Measurements from ENCODE around the gene PNRC2. TPM values are rescaled to one million over a fixed set of nuclear protein-coding genes. Genes with fewer than 3 reads are reported as not detected.

Gene PNRC2
- total and polyA plus RNA-seq, 10 of the 15 experiments (the other 5 are each of a cell fraction or from before 2014, with no cell fraction given), result 106 to 205 (median 163) TPM

DNA sequence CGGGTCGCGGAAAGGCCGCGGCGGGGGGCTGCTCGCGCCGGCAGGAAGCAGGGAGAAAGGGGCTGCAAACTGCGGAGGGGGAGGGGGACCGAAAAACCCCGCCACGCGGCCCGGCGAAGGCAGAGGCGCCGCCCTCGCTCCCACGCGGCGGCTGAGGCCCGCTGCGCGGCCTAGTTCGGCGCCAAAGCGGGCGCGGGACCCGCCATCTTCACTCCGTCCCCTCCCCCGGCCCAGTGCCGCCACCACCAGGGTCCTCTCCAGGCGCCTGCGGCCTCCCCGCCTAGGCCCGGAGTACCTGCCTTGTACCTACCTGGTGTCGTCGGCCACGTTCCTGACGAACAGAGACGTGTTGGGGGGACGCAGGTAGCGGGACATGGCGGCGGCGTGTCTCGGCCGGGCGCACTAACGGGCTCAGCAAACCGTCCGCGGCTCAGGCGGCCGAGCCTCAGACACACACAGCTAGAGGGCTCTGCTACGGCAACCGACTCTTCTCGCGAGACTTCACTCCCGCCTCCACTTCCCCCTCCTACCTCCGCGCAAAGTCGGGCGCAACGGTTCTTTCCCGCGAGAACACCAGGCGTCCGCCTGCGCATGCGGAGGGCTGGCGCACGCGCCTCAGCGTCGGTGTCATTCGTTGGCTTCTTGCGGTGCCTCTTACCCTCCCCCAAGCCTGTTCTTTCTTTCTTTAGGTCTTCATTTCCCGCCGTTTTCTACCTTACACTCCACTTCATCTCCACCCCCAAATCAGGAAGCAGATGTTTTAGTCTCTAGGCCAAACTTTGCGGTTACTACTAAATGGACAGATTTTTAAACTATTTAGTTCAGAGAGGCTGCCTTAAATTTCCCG, 20.5 kb downstream of the PNRC2 start, which contains the start of gene SRSF10 (continued):
- TF ChIP-seq EP300 (IDR thresholded peaks at IDR 0.05; ENCODE audit: borderline replicate concordance in 1 of 2, control insufficient read depth in 1 of 2, low read depth in 2 of 2, low read length in 2 of 2) (no peak), POU2F2 (IDR thresholded peaks at IDR 0.05; ENCODE audit: borderline replicate concordance, low read depth, low read length) (peak; percentile 84), TCF12 (IDR thresholded peaks at IDR 0.05; ENCODE audit: low read depth, low read length) (peak; percentile 6; the same call in 1 of the 2 replicates), ZNF384 (IDR thresholded peaks at IDR 0.05; ENCODE audit: borderline replicate concordance, low read depth, low read length) (peak; percentile 29; the same call in 1 of the 2 replicates), TBL1XR1 (IDR thresholded peaks at IDR 0.05; ENCODE audit: low read depth, low read length) (0 out of 2 replicates have a peak, but pooled peaks have one; percentile 38), RB1 (IDR thresholded peaks at IDR 0.05; ENCODE audit: borderline replicate concordance) (peak; percentile 98), CBX5 (IDR thresholded peaks at IDR 0.05; ENCODE audit: low read depth) (0 out of 2 replicates have a peak, but pooled peaks have one; percentile 57), SMARCA5 (IDR thresholded peaks at IDR 0.05) (peak; percentile 96), PKNOX1 (IDR thresholded peaks at IDR 0.05) (peak; percentile 60), CHD2 (IDR thresholded peaks at IDR 0.05; ENCODE audit: borderline replicate concordance, low read depth, low read length) (peak; percentile 99), TARDBP (IDR thresholded peaks at IDR 0.05; ENCODE audit: borderline replicate concordance) (no peak; the same call in 1 of the 2 replicates), NBN (IDR thresholded peaks at IDR 0.05) (peak; percentile 88), RBBP5 (conservative IDR thresholded peaks at IDR 0.05) (no peak), ESRRA (IDR thresholded peaks at IDR 0.05; ENCODE audit: low read length) (0 out of 2 replicates have a peak, but pooled peaks have one; percentile 66), REST (IDR thresholded peaks at IDR 0.05; ENCODE audit: low read depth, low read length) (0 out of 2 replicates have a peak, but pooled peaks have one; percentile 27), ZZZ3 (IDR thresholded peaks at IDR 0.05; ENCODE audit: control insufficient read depth, insufficient read length, low read depth) (no peak), NFXL1 (IDR thresholded peaks at IDR 0.05; ENCODE audit: borderline replicate concordance) (no peak), KLF5 (IDR thresholded peaks at IDR 0.05; ENCODE audit: partially characterized antibody) (no peak), IKZF1 (conservative IDR thresholded peaks at IDR 0.05) (peak; percentile 99), MTA2 (IDR thresholded peaks at IDR 0.05; ENCODE audit: low read depth) (0 out of 2 replicates have a peak, but pooled peaks have one; percentile 27)
- TF ChIP-seq, protein P1, sequence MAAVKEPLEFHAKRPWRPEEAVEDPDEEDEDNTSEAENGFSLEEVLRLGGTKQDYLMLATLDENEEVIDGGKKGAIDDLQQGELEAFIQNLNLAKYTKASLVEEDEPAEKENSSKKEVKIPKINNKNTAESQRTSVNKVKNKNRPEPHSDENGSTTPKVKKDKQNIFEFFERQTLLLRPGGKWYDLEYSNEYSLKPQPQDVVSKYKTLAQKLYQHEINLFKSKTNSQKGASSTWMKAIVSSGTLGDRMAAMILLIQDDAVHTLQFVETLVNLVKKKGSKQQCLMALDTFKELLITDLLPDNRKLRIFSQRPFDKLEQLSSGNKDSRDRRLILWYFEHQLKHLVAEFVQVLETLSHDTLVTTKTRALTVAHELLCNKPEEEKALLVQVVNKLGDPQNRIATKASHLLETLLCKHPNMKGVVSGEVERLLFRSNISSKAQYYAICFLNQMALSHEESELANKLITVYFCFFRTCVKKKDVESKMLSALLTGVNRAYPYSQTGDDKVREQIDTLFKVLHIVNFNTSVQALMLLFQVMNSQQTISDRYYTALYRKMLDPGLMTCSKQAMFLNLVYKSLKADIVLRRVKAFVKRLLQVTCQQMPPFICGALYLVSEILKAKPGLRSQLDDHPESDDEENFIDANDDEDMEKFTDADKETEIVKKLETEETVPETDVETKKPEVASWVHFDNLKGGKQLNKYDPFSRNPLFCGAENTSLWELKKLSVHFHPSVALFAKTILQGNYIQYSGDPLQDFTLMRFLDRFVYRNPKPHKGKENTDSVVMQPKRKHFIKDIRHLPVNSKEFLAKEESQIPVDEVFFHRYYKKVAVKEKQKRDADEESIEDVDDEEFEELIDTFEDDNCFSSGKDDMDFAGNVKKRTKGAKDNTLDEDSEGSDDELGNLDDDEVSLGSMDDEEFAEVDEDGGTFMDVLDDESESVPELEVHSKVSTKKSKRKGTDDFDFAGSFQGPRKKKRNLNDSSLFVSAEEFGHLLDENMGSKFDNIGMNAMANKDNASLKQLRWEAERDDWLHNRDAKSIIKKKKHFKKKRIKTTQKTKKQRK (IDR thresholded peaks at IDR 0.05; ENCODE audit: low read depth, low read length), result no peak
